Loucy (cell line): ENCODE measurements around the gene RTP2.

ENCODE experiments used
- CTCF ChIP-seq: fragments of 200-600 bp; sonication (generic); conservative IDR thresholded peaks from 2 replicates; pipeline ENCODE4 v1.5.1; 2014; ENCODE audit warnings: mild to moderate bottlenecking, antibody characterized with exemption, low read length
- EZH2phosphoT487 ChIP-seq: fragments of 200-600 bp; IDR thresholded peaks from 2 replicates; pipeline ENCODE4 v1.6.1; 2018; ENCODE audit warnings: antibody characterized with exemption, mild to moderate bottlenecking, moderate library complexity, borderline replicate concordance

GRCh38 chr3:187708696-187709095 lies 6.3 kb upstream of the RTP2 start:
- TF ChIP-seq CTCF (no peak), EZH2phosphoT487 (no peak)
